Ectodermal cell (in vitro differentiated cells): Measurements from ENCODE around the gene ZFP36.

Experiments used
- H3K27ac ChIP-seq: 2 replicates; pipeline ENCODE4 v1.7.0; 2013; ENCODE audit warnings: mild to moderate bottlenecking, low read depth, low read length; ENCODE audit not compliant: insufficient read depth, poor library complexity, severe bottlenecking
- H3K27me3 ChIP-seq: 2 replicates; pipeline ENCODE4 v1.7.0; 2013; ENCODE audit warnings: mild to moderate bottlenecking, low read length; ENCODE audit not compliant: insufficient read depth, control insufficient read depth, poor library complexity, severe bottlenecking
- H3K36me3 ChIP-seq: one replicate; pipeline ENCODE4 v1.7.0; 2013; ENCODE audit warnings: low read length; ENCODE audit not compliant: control insufficient read depth, insufficient read depth
- H3K4me1 ChIP-seq: one replicate; pipeline ENCODE4 v1.7.0; 2013; ENCODE audit warnings: low read length; ENCODE audit not compliant: control insufficient read depth, insufficient read depth
- H3K4me3 ChIP-seq: 2 replicates; pipeline ENCODE4 v1.7.0; 2013; ENCODE audit warnings: low read depth, low read length, control low read depth; ENCODE audit not compliant: insufficient read depth
- H3K9me3 ChIP-seq: 2 replicates; pipeline ENCODE4 v1.7.0; 2013; ENCODE audit warnings: mild to moderate bottlenecking, low read length, moderate library complexity; ENCODE audit not compliant: control insufficient read depth
- WGBS, 2 experiments: methylation state at CpG; one replicate each; pipeline ENCODE4 v1.1.7; 2013; ENCODE audit warnings: missing lambda C conversion rate in 2 of 2; 5-methylcytosine and 5-hydroxymethylcytosine counted together

The ZFP36 gene

GRCh38 chr19:39399668-39400050, 7.0 kb upstream of the ZFP36 start:
- 92 to 100% methylated on average over 4 of the region's 4 CpGs for WGBS, 2 experiments
- Histone ChIP-seq H3K9me3 (no peaks in the 10 kb centered on the region), H3K4me1 (peaks cover 12% of the 10 kb centered on the region), H3K27me3 (no peaks in the 10 kb centered on the region), H3K36me3 (no peaks in the 10 kb centered on the region), H3K27ac (no peak overlapping the region), H3K4me3 (no peak overlapping the region)

GRCh38 chr19:39400061-39400460, 6.6 kb upstream of the ZFP36 start:
- Histone ChIP-seq H3K9me3 (no peaks in the 10 kb centered on the region), H3K27ac (no peak overlapping the region), H3K4me3 (no peak overlapping the region), H3K27me3 (no peaks in the 10 kb centered on the region), H3K36me3 (no peaks in the 10 kb centered on the region), H3K4me1 (peaks cover 12% of the 10 kb centered on the region)
- WGBS, 2 experiments: 95 to 97% methylated on average over 4 of the region's 4 CpGs

GRCh38 chr19:39401070-39401548, 5.5 kb upstream of the ZFP36 start:
- no peaks in the 10 kb centered on the region for H3K36me3 ChIP-seq
- no peak overlapping the region for H3K27ac ChIP-seq
- H3K27me3 ChIP-seq: no peaks in the 10 kb centered on the region
- H3K4me3 ChIP-seq: no peak overlapping the region
- 91 to 93% methylated on average over 4 of the region's 4 CpGs for WGBS, 2 experiments
- peaks cover 15% of the 10 kb centered on the region for H3K4me1 ChIP-seq
- H3K9me3 ChIP-seq: no peaks in the 10 kb centered on the region

GRCh38 chr19:39401549-39402345, 4.9 kb upstream of the ZFP36 start:
- H3K36me3 ChIP-seq: no peaks in the 10 kb centered on the region
- H3K27ac ChIP-seq: no peak overlapping the region
- WGBS, 2 experiments: 82 to 83% methylated on average over 25 of the region's 25 CpGs
- peaks cover under 1% of the 10 kb centered on the region for H3K27me3 ChIP-seq
- H3K9me3 ChIP-seq: no peaks in the 10 kb centered on the region
- H3K4me1 ChIP-seq: peaks cover 15% of the 10 kb centered on the region
- no peak overlapping the region for H3K4me3 ChIP-seq

- Histone ChIP-seq H3K9me3 (no peaks in the 10 kb centered on the region), H3K4me1 (peaks cover 21% of the 10 kb centered on the region), H3K4me3 (peak overlapping the region; percentile 48), H3K27me3 (peaks cover 9% of the 10 kb centered on the region), H3K27ac (peak overlapping the region; percentile 98), H3K36me3 (no peaks in the 10 kb centered on the region)
- 7% methylated on average over 59 of the region's 59 CpGs for WGBS, 2 experiments
Measured at GRCh38 chr19:39402346-39403300, 4.0 kb upstream of the ZFP36 start.

- no peaks in the 10 kb centered on the region for H3K9me3 ChIP-seq
- peak overlapping the region; percentile 98 for H3K27ac ChIP-seq
- H3K4me3 ChIP-seq: peak overlapping the region; percentile 48
- no peaks in the 10 kb centered on the region for H3K36me3 ChIP-seq
- WGBS, 2 experiments: 2% methylated on average over 43 of the region's 43 CpGs
- peaks cover 13% of the 10 kb centered on the region for H3K27me3 ChIP-seq
- peaks cover 26% of the 10 kb centered on the region for H3K4me1 ChIP-seq
Measured at GRCh38 chr19:39403331-39404312, 3.0 kb upstream of the ZFP36 start.

- H3K4me3 ChIP-seq: no peak overlapping the region
- H3K9me3 ChIP-seq: no peaks in the 10 kb centered on the region
- H3K27me3 ChIP-seq: peaks cover 13% of the 10 kb centered on the region
- no peaks in the 10 kb centered on the region for H3K36me3 ChIP-seq
- WGBS, 2 experiments: 90 to 91% methylated on average over 17 of the region's 17 CpGs
- peaks cover 29% of the 10 kb centered on the region for H3K4me1 ChIP-seq
- no peak overlapping the region for H3K27ac ChIP-seq
Measured at GRCh38 chr19:39405261-39405957, 1.2 kb upstream of the ZFP36 start.

- Histone ChIP-seq H3K4me3 (peak overlapping the region; percentile 56), H3K36me3 (no peaks in the 10 kb centered on the region), H3K27me3 (peaks cover 13% of the 10 kb centered on the region), H3K27ac (no peak overlapping the region), H3K4me1 (peaks cover 36% of the 10 kb centered on the region), H3K9me3 (no peaks in the 10 kb centered on the region)
- WGBS, 2 experiments: 19% methylated on average over 22 of the region's 22 CpGs
Measured at GRCh38 chr19:39405958-39406655, 540 bp upstream of the ZFP36 start.

GRCh38 chr19:39407410-39407659, 688 bp downstream of the ZFP36 start:
- peak overlapping the region; percentile 56 for H3K4me3 ChIP-seq
- H3K9me3 ChIP-seq: no peaks in the 10 kb centered on the region
- H3K27me3 ChIP-seq: peaks cover 13% of the 10 kb centered on the region
- H3K36me3 ChIP-seq: no peaks in the 10 kb centered on the region
- peaks cover 34% of the 10 kb centered on the region for H3K4me1 ChIP-seq
- WGBS, 2 experiments: 22% methylated on average over 14 of the region's 14 CpGs
- no peak overlapping the region for H3K27ac ChIP-seq
